Memory B cell (primary cell): ENCODE results near the gene CST6.
"Not testable (repeated sequence)": the region's sequence is repeated elsewhere in the genome, so short reads cannot be mapped to it uniquely, and the experiment has no call there.

Source experiments
- ATAC-seq: fragments of 150-1000 bp; cut with Tn5 transposase; 2 replicates; pipeline ENCODE4 v1.10.0; 2021; ENCODE audit warnings: low read depth, mild to moderate bottlenecking, moderate library complexity
- DNase-seq, 2 donors: peaks; one replicate each; pipeline ENCODE4 v3.0.0; 2022; ENCODE audit warnings: low spot score in 2 of 2
- H3K27ac Mint-ChIP-seq: one replicate; pipeline ENCODE4 v1.8.0; 2022; ENCODE audit warnings: mild to moderate bottlenecking, moderate library complexity, mixed read lengths
- H3K27me3 Mint-ChIP-seq: one replicate; pipeline ENCODE4 v1.8.0; 2022; ENCODE audit warnings: mixed read lengths
- H3K36me3 Mint-ChIP-seq: one replicate; pipeline ENCODE4 v1.8.0; 2022; ENCODE audit warnings: mild to moderate bottlenecking, mixed read lengths
- H3K4me1 Mint-ChIP-seq: one replicate; pipeline ENCODE4 v1.8.0; 2022; ENCODE audit warnings: mixed read lengths
- H3K4me3 Mint-ChIP-seq: one replicate; pipeline ENCODE4 v1.8.0; 2022; ENCODE audit warnings: mild to moderate bottlenecking, moderate library complexity, mixed read lengths
- H3K9me3 Mint-ChIP-seq: one replicate; pipeline ENCODE4 v1.8.0; 2022; ENCODE audit warnings: mixed read lengths

Gene CST6

DNA sequence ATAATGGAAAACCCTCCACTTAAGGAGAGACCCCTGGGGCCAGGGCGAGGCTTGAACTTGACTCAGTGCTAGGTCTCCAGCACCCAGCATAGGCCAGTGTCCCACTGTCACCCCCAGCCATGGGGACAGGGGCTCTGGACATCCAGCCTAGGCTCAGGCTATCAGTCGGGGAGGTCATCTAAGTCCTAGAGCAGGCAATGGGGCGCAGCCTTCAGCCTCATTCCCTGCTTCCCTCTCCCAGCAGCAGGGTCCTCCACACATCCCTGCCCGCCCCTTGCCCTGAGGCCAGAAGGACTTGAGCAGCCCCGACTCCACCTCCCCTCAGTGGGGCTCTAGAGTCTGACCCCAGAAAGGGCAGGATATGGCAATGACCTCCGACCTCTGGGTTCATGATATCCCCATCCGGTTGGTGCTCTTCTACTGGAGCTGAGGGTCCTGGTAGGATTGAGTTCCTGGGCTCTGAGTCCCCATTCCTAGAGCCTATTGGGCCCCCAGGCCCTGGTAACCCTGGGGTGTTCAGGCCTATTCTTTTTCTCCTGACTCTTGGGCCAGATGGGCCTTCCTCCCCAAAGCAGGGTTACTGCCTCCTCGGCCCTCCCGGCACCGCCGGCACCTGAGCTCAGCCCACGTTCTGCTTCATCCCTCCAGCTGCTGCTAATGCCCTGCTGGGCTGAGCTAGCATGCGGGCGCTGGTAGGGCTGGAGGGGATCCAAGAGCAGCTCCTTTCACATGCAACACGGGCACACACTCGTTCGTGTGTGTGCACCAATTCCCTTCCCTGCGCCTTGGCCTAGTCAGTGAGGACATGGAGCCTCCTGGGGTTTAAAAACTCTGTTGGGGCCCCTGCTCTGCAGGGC lies 4.4 kb downstream of the CST6 start:
- DNase-seq (no peak), ATAC-seq (no peak)
- no peaks in the 10 kb centered on the region for H3K36me3 Mint-ChIP-seq
- H3K4me3 Mint-ChIP-seq: no peak overlapping the region
- H3K4me1 Mint-ChIP-seq: peaks cover 6% of the 10 kb centered on the region
- H3K9me3 Mint-ChIP-seq: no peaks in the 10 kb centered on the region
- H3K27me3 Mint-ChIP-seq: peaks cover 6% of the 10 kb centered on the region
- no peak overlapping the region for H3K27ac Mint-ChIP-seq

DNA sequence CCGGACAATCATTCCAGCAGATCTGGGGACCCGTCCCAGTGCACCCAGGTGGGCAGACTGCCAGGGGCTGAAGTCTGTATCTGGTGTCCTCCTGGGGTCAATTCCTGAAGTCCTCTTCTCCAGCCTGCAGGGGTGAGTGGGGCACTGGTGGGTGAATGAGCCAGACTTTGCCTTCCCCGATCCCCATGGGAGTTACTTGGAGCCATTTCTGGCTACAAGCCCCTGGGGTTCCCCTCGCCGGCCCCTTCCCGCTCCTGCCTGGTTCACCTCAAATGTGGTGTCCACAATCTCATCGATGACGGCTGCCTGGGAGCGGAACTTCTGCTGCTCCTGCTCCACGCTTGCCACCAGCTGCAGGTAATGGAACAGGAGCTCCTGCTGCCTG lies 5.0 kb downstream of the CST6 start:
- no peak for ATAC-seq

GRCh38 chr11:66017321-66017720 lies 5.5 kb downstream of the CST6 start:
- DNase-seq (no peak), ATAC-seq (no peak)
- no peak overlapping the region for H3K27ac Mint-ChIP-seq
- H3K27me3 Mint-ChIP-seq: peaks cover 6% of the 10 kb centered on the region
- H3K9me3 Mint-ChIP-seq: no peaks in the 10 kb centered on the region
- H3K4me3 Mint-ChIP-seq: no peak overlapping the region
- no peaks in the 10 kb centered on the region for H3K36me3 Mint-ChIP-seq
- H3K4me1 Mint-ChIP-seq: peaks cover 6% of the 10 kb centered on the region

More for the DNA sequence above, 5.0 kb downstream of the CST6 start:
- Mint-ChIP-seq H3K27me3 (peaks cover 6% of the 10 kb centered on the region), H3K27ac (no peak overlapping the region), H3K4me3 (no peak overlapping the region), H3K9me3 (no peaks in the 10 kb centered on the region), H3K4me1 (peaks cover 6% of the 10 kb centered on the region), H3K36me3 (no peaks in the 10 kb centered on the region)
- no peak for DNase-seq

GRCh38 chr11:66020212-66020611 lies 8.4 kb downstream of the CST6 start:
- ATAC-seq: no peak
- H3K36me3 Mint-ChIP-seq: no peaks in the 10 kb centered on the region
- H3K4me3 Mint-ChIP-seq: no peak overlapping the region
- H3K9me3 Mint-ChIP-seq: no peaks in the 10 kb centered on the region
- DNase-seq: no peak
- peaks cover 10% of the 10 kb centered on the region for H3K4me1 Mint-ChIP-seq
- no peak overlapping the region for H3K27ac Mint-ChIP-seq
- H3K27me3 Mint-ChIP-seq: peaks cover 9% of the 10 kb centered on the region

- Mint-ChIP-seq H3K27me3 (peaks cover 9% of the 10 kb centered on the region), H3K9me3 (no peaks in the 10 kb centered on the region), H3K4me1 (peaks cover 10% of the 10 kb centered on the region), H3K27ac (no peak overlapping the region), H3K4me3 (no peak overlapping the region), H3K36me3 (no peaks in the 10 kb centered on the region)
- ATAC-seq (no peak), DNase-seq (no peak)
Observed at GRCh38 chr11:66020618-66021357, 9.0 kb downstream of the CST6 start.

GRCh38 chr11:66022401-66023185 lies 10.8 kb downstream of the CST6 start:
- Mint-ChIP-seq H3K4me3 (peak overlapping the region; percentile 39), H3K27me3 (peaks cover 9% of the 10 kb centered on the region), H3K4me1 (peaks cover 8% of the 10 kb centered on the region), H3K27ac (no peak overlapping the region), H3K36me3 (no peaks in the 10 kb centered on the region), H3K9me3 (no peaks in the 10 kb centered on the region)
- ATAC-seq: peak; percentile 93
- peak; percentile 79 to 93 for DNase-seq

- H3K4me1 Mint-ChIP-seq, H3K9me3 Mint-ChIP-seq, H3K27ac Mint-ChIP-seq, H3K4me3 Mint-ChIP-seq, ATAC-seq, H3K27me3 Mint-ChIP-seq, H3K36me3 Mint-ChIP-seq, DNase-seq: not testable (repeated sequence)
Observed at GRCh38 chr11:66023186-66023440, 11.3 kb downstream of the CST6 start.

DNA sequence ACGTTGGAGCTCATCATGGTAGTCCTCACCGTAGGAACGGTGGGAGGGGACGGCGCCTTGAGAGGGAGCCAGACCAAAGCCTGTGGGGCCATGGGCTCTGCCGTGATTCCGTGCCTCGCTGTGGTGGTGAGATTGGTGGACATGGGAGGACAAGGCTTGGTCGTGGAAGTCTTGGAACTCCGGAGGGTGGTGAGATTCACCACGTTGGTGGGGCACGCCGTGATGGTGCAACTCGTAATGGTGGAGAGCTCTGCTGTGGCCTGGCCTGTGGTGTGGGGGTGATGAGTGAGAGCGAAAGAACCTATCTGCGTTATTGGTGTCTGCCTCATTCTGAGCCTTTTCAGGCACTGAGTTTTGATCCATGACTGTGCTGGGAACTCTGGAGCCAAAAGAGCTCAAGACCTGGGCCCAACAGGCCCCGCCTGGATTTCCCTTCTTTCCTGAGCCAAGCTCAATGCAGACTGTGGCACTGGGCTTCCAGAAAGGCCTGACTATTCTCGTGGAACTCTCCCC lies 14.3 kb downstream of the CST6 start, which contains the start of gene CATSPER1:
CATSPER1 (minus strand) TSS at position 463 of the 513 bp plus-strand sequence; CDS start at position 363, 100 bp downstream.
- Mint-ChIP-seq H3K27ac (no peak within 1 kb of the TSS), H3K27me3 (peaks cover 6% of the 10 kb centered on the region), H3K36me3 (no peaks in the 10 kb centered on the region), H3K9me3 (no peaks in the 10 kb centered on the region), H3K4me3 (no peak within 1 kb of the TSS), H3K4me1 (peaks cover 4% of the 10 kb centered on the region)
- ATAC-seq (no peak), DNase-seq (no peak)

- Mint-ChIP-seq H3K27me3 (peaks cover 5% of the 10 kb centered on the region), H3K4me1 (no peaks in the 10 kb centered on the region), H3K9me3 (no peaks in the 10 kb centered on the region), H3K27ac (no peak overlapping the region), H3K4me3 (no peak overlapping the region), H3K36me3 (no peaks in the 10 kb centered on the region)
- ATAC-seq (peak; percentile 29), DNase-seq (no peak)
Observed at GRCh38 chr11:66032957-66033735, 21.3 kb downstream of the CST6 start.

DNA sequence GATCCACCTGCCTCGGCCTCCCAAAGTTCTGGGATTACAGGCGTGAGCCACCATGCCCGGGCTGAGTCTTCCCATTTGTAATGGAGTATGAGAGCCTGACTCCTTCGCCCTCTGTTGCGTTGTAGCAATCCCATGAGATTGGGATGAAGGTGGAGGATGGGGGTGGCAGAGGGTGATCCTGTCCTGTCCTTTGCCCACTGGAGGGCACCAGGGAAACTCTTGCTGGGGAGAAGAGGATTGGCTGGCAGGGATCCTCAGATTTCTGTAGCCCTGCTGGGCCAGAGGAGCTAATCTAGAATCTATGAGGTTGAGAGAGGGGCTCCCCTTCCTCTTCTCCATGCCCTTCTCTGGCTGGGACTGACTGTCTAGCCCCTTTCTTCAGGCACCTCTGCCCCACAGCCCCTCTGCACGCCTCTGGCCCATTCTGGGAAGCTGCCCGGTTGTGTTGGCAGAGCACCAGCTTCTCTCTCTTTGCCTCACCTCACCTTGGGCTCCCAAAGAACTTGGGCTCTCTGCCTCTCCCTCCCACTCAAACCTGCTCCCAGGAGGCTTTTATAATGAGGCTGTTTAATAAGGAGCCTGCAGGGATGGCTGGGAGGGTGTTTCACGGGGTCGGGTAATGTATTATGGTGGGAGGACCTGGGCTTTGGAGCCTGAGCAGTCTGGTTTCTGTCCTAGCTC lies 24.0 kb downstream of the CST6 start:
- Mint-ChIP-seq H3K4me1 (no peaks in the 10 kb centered on the region), H3K4me3 (no peak overlapping the region), H3K27me3 (peaks cover 5% of the 10 kb centered on the region), H3K27ac (no peak overlapping the region), H3K36me3 (no peaks in the 10 kb centered on the region), H3K9me3 (no peaks in the 10 kb centered on the region)
- ATAC-seq (no peak), DNase-seq (no peak)

DNA sequence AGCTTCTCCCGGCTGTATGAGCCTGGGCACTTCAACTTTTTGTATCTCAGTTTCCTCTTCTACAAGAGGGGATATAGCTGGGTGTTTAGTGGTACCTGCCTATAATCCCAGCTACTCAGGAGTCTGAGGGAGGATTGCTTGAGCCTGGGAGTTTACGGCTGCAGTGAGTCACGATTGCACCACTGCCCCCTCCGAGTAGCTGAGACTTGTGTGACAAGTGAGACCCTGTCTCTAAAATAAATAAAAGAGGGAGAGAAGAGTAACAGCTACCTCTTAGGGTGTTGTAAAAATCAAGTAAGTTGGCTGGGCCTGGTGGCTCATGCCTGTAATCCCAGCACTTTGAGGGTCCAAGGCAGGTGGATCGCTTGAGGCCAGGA lies 24.5 kb downstream of the CST6 start:
- Mint-ChIP-seq H3K9me3 (no peaks in the 10 kb centered on the region), H3K4me1 (no peaks in the 10 kb centered on the region), H3K27me3 (peaks cover 5% of the 10 kb centered on the region), H3K4me3 (no peak overlapping the region), H3K27ac (no peak overlapping the region), H3K36me3 (no peaks in the 10 kb centered on the region)
- no peak for ATAC-seq
- DNase-seq: no peak

DNA sequence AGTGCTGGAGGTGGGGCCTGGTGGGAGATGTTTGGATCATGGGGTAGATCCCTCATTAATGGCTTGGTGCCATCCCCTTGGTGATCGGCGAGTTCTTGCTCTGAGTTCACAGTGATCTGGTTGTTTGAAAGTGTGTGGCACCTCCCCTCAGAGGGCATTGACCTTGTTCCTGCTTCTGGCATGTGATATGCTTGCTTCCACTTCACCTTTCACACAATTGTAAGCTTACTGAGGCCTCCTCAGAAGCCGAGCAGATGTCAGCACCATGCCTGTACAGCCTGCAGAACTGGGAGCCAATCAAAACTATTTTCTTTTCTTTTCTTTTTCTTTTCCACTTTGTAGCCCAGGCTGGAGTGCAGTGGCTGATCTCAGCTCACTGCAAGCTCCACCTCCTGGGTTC lies 25.5 kb downstream of the CST6 start:
- DNase-seq (no peak), ATAC-seq (no peak)
- no peak overlapping the region for H3K27ac Mint-ChIP-seq
- no peaks in the 10 kb centered on the region for H3K36me3 Mint-ChIP-seq
- H3K4me1 Mint-ChIP-seq: no peaks in the 10 kb centered on the region
- no peak overlapping the region for H3K4me3 Mint-ChIP-seq
- peaks cover 5% of the 10 kb centered on the region for H3K27me3 Mint-ChIP-seq
- H3K9me3 Mint-ChIP-seq: no peaks in the 10 kb centered on the region

GRCh38 chr11:66039765-66040164 lies 28.0 kb downstream of the CST6 start:
- Mint-ChIP-seq H3K9me3 (no peaks in the 10 kb centered on the region), H3K4me1 (peaks cover 2% of the 10 kb centered on the region), H3K27me3 (peaks cover 3% of the 10 kb centered on the region), H3K36me3 (no peaks in the 10 kb centered on the region), H3K4me3 (no peak overlapping the region), H3K27ac (no peak overlapping the region)
- no peak for ATAC-seq
- no peak for DNase-seq
